HL-60 (cell line): ENCODE measurements around the gene TOP3B.

Experiments used
- CTCF ChIP-seq: IDR thresholded peaks from one replicate; pipeline ENCODE4 v1.5.1; 2011; ENCODE audit warnings: low read length, control low read depth, inconsistent platforms; ENCODE audit not compliant: insufficient read depth
- GABPA ChIP-seq: IDR thresholded peaks from 2 replicates; pipeline ENCODE4 v1.6.1; 2012; ENCODE audit warnings: low read depth
- POLR2AphosphoS5 ChIP-seq: IDR thresholded peaks from 2 replicates; pipeline ENCODE4 v1.6.1; 2012; ENCODE audit warnings: low read depth
- SPI1 ChIP-seq: IDR thresholded peaks from 2 replicates; pipeline ENCODE4 v1.6.1; 2012; ENCODE audit warnings: low read depth, mild to moderate bottlenecking, borderline replicate concordance
- TF ChIP-seq, protein P1 (sequence below): IDR thresholded peaks from 2 replicates; pipeline ENCODE4 v1.6.1; 2012; ENCODE audit warnings: low read depth; ENCODE audit not compliant: insufficient replicate concordance

DNA sequence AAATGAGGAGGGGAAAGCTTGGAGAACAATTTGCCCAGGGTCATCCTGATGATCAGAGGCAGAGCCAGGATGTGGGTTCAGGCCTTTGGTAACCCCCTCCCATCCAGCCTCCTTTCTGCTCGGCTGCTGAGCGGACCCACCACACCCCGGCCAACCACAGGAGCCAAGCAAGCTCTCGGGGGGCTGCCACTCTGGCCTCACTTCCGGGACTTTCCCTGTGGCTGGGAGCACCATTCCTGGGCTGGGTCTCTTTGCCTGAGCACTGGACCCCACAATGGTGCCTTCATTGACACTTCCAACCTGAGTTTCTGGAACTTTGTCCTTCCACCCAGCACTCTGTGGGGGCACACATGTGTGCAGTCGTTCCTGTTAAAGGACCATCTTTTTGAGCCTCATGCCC, 9.8 kb downstream of the TOP3B start:
- TF ChIP-seq CTCF (no peak), POLR2AphosphoS5 (no peak), GABPA (no peak), SPI1 (no peak)
- TF ChIP-seq, protein P1, sequence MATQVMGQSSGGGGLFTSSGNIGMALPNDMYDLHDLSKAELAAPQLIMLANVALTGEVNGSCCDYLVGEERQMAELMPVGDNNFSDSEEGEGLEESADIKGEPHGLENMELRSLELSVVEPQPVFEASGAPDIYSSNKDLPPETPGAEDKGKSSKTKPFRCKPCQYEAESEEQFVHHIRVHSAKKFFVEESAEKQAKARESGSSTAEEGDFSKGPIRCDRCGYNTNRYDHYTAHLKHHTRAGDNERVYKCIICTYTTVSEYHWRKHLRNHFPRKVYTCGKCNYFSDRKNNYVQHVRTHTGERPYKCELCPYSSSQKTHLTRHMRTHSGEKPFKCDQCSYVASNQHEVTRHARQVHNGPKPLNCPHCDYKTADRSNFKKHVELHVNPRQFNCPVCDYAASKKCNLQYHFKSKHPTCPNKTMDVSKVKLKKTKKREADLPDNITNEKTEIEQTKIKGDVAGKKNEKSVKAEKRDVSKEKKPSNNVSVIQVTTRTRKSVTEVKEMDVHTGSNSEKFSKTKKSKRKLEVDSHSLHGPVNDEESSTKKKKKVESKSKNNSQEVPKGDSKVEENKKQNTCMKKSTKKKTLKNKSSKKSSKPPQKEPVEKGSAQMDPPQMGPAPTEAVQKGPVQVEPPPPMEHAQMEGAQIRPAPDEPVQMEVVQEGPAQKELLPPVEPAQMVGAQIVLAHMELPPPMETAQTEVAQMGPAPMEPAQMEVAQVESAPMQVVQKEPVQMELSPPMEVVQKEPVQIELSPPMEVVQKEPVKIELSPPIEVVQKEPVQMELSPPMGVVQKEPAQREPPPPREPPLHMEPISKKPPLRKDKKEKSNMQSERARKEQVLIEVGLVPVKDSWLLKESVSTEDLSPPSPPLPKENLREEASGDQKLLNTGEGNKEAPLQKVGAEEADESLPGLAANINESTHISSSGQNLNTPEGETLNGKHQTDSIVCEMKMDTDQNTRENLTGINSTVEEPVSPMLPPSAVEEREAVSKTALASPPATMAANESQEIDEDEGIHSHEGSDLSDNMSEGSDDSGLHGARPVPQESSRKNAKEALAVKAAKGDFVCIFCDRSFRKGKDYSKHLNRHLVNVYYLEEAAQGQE = no peak
